Esophagus muscularis mucosa (tissue), 4 donors: ENCODE results near the gene ANKS1A.

ENCODE experiments used
- EP300 ChIP-seq: sonication (generic); formaldehyde crosslinking; IDR thresholded peaks from one replicate; pipeline ENCODE4 v1.6.1; 2017; ENCODE audit warnings: antibody characterized with exemption
- POLR2A ChIP-seq: fragments of 450-650 bp; IDR thresholded peaks from one replicate; pipeline ENCODE4 v1.6.1; 2017; ENCODE audit warnings: antibody characterized with exemption, moderate library complexity, mild to moderate bottlenecking, low read depth
- POLR2AphosphoS5 ChIP-seq, 2 donors: sonication (generic); formaldehyde crosslinking; IDR thresholded peaks; one replicate each; pipeline ENCODE4 v1.6.1; 2017; ENCODE audit warnings: antibody characterized with exemption in 2 of 2
- TF ChIP-seq, protein P1 (sequence below), 3 experiments: fragments of 200-600 bp in 2 of 3; fragments of 450-650 bp in 1 of 3; sonication (generic) in 2 of 3; IDR thresholded peaks; one replicate each; pipeline ENCODE4 v1.5.1; 2017 to 2019; ENCODE audit warnings: antibody characterized with exemption in 3 of 3, mild to moderate bottlenecking in 2 of 3, moderate library complexity in 1 of 3

DNA sequence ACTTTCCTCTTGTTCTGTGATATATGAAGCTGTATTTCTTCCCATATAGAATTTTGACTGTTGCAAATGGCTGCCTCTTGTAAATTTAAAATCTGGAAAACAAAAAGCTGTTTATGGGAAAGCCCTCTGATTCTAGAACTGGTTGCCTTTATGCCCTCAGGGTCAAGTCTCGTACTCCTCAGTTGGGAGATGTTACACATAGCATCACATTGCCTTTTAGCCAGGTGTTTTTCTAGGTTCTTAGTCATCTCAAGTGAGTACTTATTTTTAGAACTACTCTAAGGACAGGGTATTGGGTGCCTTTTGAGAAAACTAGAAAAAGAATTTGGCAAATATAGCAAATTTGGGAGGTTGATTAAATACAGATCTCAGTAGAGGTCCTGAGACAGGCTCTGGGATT, 58.5 kb downstream of the ANKS1A start:
- TF ChIP-seq, protein P1, sequence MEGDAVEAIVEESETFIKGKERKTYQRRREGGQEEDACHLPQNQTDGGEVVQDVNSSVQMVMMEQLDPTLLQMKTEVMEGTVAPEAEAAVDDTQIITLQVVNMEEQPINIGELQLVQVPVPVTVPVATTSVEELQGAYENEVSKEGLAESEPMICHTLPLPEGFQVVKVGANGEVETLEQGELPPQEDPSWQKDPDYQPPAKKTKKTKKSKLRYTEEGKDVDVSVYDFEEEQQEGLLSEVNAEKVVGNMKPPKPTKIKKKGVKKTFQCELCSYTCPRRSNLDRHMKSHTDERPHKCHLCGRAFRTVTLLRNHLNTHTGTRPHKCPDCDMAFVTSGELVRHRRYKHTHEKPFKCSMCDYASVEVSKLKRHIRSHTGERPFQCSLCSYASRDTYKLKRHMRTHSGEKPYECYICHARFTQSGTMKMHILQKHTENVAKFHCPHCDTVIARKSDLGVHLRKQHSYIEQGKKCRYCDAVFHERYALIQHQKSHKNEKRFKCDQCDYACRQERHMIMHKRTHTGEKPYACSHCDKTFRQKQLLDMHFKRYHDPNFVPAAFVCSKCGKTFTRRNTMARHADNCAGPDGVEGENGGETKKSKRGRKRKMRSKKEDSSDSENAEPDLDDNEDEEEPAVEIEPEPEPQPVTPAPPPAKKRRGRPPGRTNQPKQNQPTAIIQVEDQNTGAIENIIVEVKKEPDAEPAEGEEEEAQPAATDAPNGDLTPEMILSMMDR (IDR thresholded peaks at IDR 0.05), result no peak
- TF ChIP-seq POLR2A (no peak), POLR2AphosphoS5 (IDR thresholded peaks at IDR 0.05) (no peak), EP300 (no peak)
